ENCODE data around the gene GHR. TPM values are rescaled to one million over a fixed set of nuclear protein-coding genes. Genes with fewer than 3 reads are reported as not detected.

Gene GHR
- total RNA-seq, 3 donors from 2014 or later (not counting 1 experiment from before 2014, with no cell fraction given) = not detected

DNA sequence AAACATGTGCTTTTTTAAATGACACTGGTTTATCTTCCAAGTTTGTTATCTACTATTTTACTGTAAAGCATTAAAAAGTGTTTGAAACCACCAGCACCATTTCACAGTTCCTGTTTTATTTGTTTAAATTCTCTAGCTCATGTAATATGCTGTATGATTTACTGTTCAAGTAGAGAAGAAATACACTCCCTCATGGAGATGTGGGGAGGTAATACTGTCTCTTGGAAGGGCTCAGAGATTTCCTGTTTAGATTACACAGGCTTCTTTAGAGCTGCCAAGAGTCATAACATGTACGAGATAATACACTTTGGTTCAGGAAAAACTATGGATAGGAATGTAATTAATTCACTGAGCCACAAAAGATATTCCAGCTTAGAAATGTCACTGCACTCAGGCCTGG lies 198.4 kb downstream of the GHR start:
- H3K27ac ChIP-seq (ENCODE audit: low read length) = peak overlapping the region; percentile 57
- H3K27ac Mint-ChIP-seq = no peak overlapping the region

DNA sequence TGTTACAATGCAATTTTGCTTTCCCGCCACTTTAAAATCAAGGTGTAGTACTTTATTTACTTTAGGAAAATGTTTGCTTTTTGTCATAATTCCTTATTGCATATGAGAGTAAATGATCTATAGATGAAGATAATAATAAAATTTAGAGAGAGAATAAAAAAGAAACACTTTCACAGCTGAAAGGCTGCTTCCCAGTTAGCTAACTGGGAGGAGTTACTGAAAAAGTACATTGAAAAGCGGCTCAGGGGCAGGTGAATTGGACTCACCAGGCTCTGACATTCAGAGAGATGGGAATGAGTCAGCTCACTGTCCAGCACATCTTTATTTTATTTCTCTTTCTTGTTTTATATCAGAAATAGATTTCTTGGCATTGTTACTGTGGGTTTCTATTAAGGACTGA lies 201.7 kb downstream of the GHR start:
- H3K27ac ChIP-seq (ENCODE audit: low read length) = no peak overlapping the region
- no peak overlapping the region for H3K4me3 ChIP-seq (ENCODE audit: low read length)
- intact Hi-C loops (cut with micrococcal nuclease) = no loop called here
- Mint-ChIP-seq H3K27me3 (ENCODE audit: low read depth in 2 of 2) (no peaks in the 10 kb centered on the region), H3K36me3 (no peaks in the 10 kb centered on the region), H3K9me3 (no peaks in the 10 kb centered on the region), H3K4me1 (no peaks in the 10 kb centered on the region), H3K4me3 (no peak overlapping the region), H3K27ac (no peak overlapping the region)
- 100% methylated on average over 1 of the region's 2 CpGs for WGBS (ENCODE audit: insufficient coverage)
- H3K27me3 ChIP-seq (ENCODE audit: control insufficient read depth, insufficient read depth, low read length) = no peaks in the 10 kb centered on the region
- ATAC-seq (no peak), DNase-seq (no peak)
- H3K4me1 ChIP-seq (ENCODE audit: control insufficient read depth, insufficient read depth, low read length) = no peaks in the 10 kb centered on the region
- H3K36me3 ChIP-seq (ENCODE audit: control insufficient read depth, insufficient read depth, low read length) = no peaks in the 10 kb centered on the region
- H3K9me3 ChIP-seq (ENCODE audit: control insufficient read depth, insufficient read depth, low read length) = no peaks in the 10 kb centered on the region
- TF ChIP-seq, protein P1, sequence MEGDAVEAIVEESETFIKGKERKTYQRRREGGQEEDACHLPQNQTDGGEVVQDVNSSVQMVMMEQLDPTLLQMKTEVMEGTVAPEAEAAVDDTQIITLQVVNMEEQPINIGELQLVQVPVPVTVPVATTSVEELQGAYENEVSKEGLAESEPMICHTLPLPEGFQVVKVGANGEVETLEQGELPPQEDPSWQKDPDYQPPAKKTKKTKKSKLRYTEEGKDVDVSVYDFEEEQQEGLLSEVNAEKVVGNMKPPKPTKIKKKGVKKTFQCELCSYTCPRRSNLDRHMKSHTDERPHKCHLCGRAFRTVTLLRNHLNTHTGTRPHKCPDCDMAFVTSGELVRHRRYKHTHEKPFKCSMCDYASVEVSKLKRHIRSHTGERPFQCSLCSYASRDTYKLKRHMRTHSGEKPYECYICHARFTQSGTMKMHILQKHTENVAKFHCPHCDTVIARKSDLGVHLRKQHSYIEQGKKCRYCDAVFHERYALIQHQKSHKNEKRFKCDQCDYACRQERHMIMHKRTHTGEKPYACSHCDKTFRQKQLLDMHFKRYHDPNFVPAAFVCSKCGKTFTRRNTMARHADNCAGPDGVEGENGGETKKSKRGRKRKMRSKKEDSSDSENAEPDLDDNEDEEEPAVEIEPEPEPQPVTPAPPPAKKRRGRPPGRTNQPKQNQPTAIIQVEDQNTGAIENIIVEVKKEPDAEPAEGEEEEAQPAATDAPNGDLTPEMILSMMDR (IDR thresholded peaks at IDR 0.05) = no peak

More for the DNA sequence above, 198.4 kb downstream of the GHR start:
- no peak for DNase-seq
- H3K4me1 ChIP-seq (ENCODE audit: control insufficient read depth, insufficient read depth, low read length) = no peaks in the 10 kb centered on the region
- H3K9me3 Mint-ChIP-seq = no peaks in the 10 kb centered on the region
- H3K27me3 Mint-ChIP-seq (ENCODE audit: low read depth in 2 of 2) = peaks cover 4% of the 10 kb centered on the region in 2 donors
- H3K36me3 Mint-ChIP-seq = no peaks in the 10 kb centered on the region
- TF ChIP-seq, protein P1 (IDR thresholded peaks at IDR 0.05) = no peak
- intact Hi-C loops (cut with micrococcal nuclease) = no loop called here
- no peaks in the 10 kb centered on the region for H3K9me3 ChIP-seq (ENCODE audit: control insufficient read depth, insufficient read depth, low read length)
- no peaks in the 10 kb centered on the region for H3K27me3 ChIP-seq (ENCODE audit: control insufficient read depth, insufficient read depth, low read length)
- 0% methylated on average over 1 of the region's 1 CpG for WGBS (ENCODE audit: insufficient coverage)
- no peak overlapping the region for H3K4me3 Mint-ChIP-seq
- H3K36me3 ChIP-seq (ENCODE audit: control insufficient read depth, insufficient read depth, low read length) = no peaks in the 10 kb centered on the region
- H3K4me1 Mint-ChIP-seq = no peaks in the 10 kb centered on the region
- no peak overlapping the region for H3K4me3 ChIP-seq (ENCODE audit: low read length)
- ATAC-seq = no peak

DNA sequence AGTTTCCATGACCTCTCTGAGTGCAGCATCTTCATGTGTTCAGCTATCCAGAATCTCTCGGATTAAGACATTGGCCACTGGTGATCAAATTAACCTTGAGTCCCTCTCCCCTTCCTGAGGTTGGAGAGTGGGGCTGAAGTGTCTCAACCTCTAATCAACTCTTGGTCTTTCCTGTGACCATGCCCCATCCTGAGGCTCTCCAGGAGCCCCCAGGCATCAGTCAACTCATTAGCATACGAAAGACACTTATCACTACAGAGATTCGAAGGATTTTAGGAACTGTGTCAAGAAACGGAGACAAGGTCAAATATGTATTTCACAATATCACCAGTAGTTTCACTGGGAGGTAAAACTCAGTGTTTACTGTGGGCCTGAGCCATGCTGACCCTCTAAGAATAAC lies 203.2 kb downstream of the GHR start:
- Histone ChIP-seq H3K4me1 (ENCODE audit: control insufficient read depth, insufficient read depth, low read length) (no peaks in the 10 kb centered on the region), H3K9me3 (ENCODE audit: control insufficient read depth, insufficient read depth, low read length) (no peaks in the 10 kb centered on the region), H3K4me3 (ENCODE audit: low read length) (no peak overlapping the region), H3K27me3 (ENCODE audit: control insufficient read depth, insufficient read depth, low read length) (no peaks in the 10 kb centered on the region), H3K36me3 (ENCODE audit: control insufficient read depth, insufficient read depth, low read length) (no peaks in the 10 kb centered on the region), H3K27ac (ENCODE audit: low read length) (no peak overlapping the region)
- intact Hi-C loops (cut with micrococcal nuclease) = no loop called here
- Mint-ChIP-seq H3K4me3 (no peak overlapping the region), H3K9me3 (no peaks in the 10 kb centered on the region), H3K4me1 (no peaks in the 10 kb centered on the region), H3K27ac (no peak overlapping the region), H3K27me3 (ENCODE audit: low read depth in 2 of 2) (no peaks in the 10 kb centered on the region), H3K36me3 (no peaks in the 10 kb centered on the region)
- WGBS (ENCODE audit: insufficient coverage) = 96% methylated on average over 4 of the region's 4 CpGs
- TF ChIP-seq, protein P1 (IDR thresholded peaks at IDR 0.05) = no peak
- DNase-seq = no peak
- ATAC-seq = no peak

GRCh38 chr5:42628821-42629220 lies 205.6 kb downstream of the GHR start:
- WGBS (ENCODE audit: insufficient coverage) = 38% methylated on average over 1 of the region's 1 CpG
- no peak overlapping the region for H3K4me3 Mint-ChIP-seq
- Histone ChIP-seq H3K9me3 (ENCODE audit: control insufficient read depth, insufficient read depth, low read length) (no peaks in the 10 kb centered on the region), H3K27ac (ENCODE audit: low read length) (no peak overlapping the region), H3K4me1 (ENCODE audit: control insufficient read depth, insufficient read depth, low read length) (no peaks in the 10 kb centered on the region), H3K27me3 (ENCODE audit: control insufficient read depth, insufficient read depth, low read length) (no peaks in the 10 kb centered on the region), H3K36me3 (ENCODE audit: control insufficient read depth, insufficient read depth, low read length) (no peaks in the 10 kb centered on the region), H3K4me3 (ENCODE audit: low read length) (no peak overlapping the region)
- no peak overlapping the region for H3K27ac Mint-ChIP-seq
- no peaks in the 10 kb centered on the region for H3K36me3 Mint-ChIP-seq
- DNase-seq = no peak
- intact Hi-C loops (cut with micrococcal nuclease) = no loop called here
- TF ChIP-seq, protein P1 (IDR thresholded peaks at IDR 0.05) = no peak
- H3K4me1 Mint-ChIP-seq = no peaks in the 10 kb centered on the region
- no peaks in the 10 kb centered on the region for H3K9me3 Mint-ChIP-seq
- H3K27me3 Mint-ChIP-seq (ENCODE audit: low read depth in 2 of 2) = peaks cover 0 to 3% of the 10 kb centered on the region in 2 donors
- ATAC-seq = no peak
